Body of pancreas (tissue), 4 donors: Measurements from ENCODE around the gene CAMTA1. TPM values are rescaled to one million over a fixed set of nuclear protein-coding genes. Genes with fewer than 3 reads are reported as not detected.
A peak's percentile ranks its signal among the peaks of the same experiment; 100 is the strongest.

Source experiments
- ATAC-seq: fragments of 150-250 bp; one replicate; pipeline ENCODE4 v1.9.1; 2016
- DNase-seq, 4 donors: peaks; one replicate each; pipeline ENCODE4 v3.0.0-alpha.2; 2019
- H3K27ac ChIP-seq, 4 donors: fragments of 200-600 bp; sonication (generic); 1 replicate in 3 of 4; 2 replicates in 1 of 4; pipeline versions ENCODE4 v1.5.1 to v1.6.1; 2016 to 2019; ENCODE audit warnings: mild to moderate bottlenecking in 1 of 4, mixed read lengths in 1 of 4, moderate library complexity in 1 of 4
- H3K27me3 ChIP-seq, 2 donors: fragments of 200-600 bp; sonication (generic); one replicate each; pipeline ENCODE4 v1.6.0; 2016; ENCODE audit warnings: mild to moderate bottlenecking in 1 of 2
- H3K36me3 ChIP-seq, 2 donors: fragments of 200-600 bp; sonication (generic); replicated peaks in 1 of 2; 2 replicates each; pipeline ENCODE4 v1.5.1; 2016; ENCODE audit warnings: low read depth in 2 of 2; ENCODE audit not compliant: insufficient read depth in 1 of 2
- H3K4me1 ChIP-seq: fragments of 200-600 bp; sonication (generic); one replicate; pipeline ENCODE4 v1.6.0; 2016
- H3K4me3 ChIP-seq, 2 donors: fragments of 200-600 bp; sonication (generic); 1 replicate in 1 of 2; 2 replicates in 1 of 2; pipeline ENCODE4 v1.5.1; 2016 to 2019
- H3K9me3 ChIP-seq, 3 donors: fragments of 200-600 bp; sonication (generic); 1 replicate in 2 of 3; 2 replicates in 1 of 3; pipeline ENCODE4 v1.5.1; 2016
- POLR2A ChIP-seq, 3 donors: fragments of 450-650 bp; IDR thresholded peaks; one replicate each; pipeline ENCODE4 v1.6.1; 2016; ENCODE audit warnings: antibody characterized with exemption in 3 of 3, mild to moderate bottlenecking in 2 of 3
- WGBS, 2 donors: methylation state at CpG; one replicate each; pipeline ENCODE4 v1.1.5; 2017; 5-methylcytosine and 5-hydroxymethylcytosine counted together
- intact Hi-C: fragments of 100-400 bp; cut with DNase I; formaldehyde crosslinking; loops from one replicate; pipeline ENCODE4 v1.15.1; 2023
- total RNA-seq, 2 donors: library from RNA; depleted of rRNA; stranded (reverse); fragments of >200 nt; gene quantifications; one replicate each; pipeline ENCODE4 v1.1.0, GENCODE V29; 2016
- TF ChIP-seq, protein P1 (sequence below), 7 experiments: fragments of 450-650 bp in 4 of 7; fragments of 200-600 bp in 3 of 7; sonication (generic) in 3 of 7; IDR thresholded peaks; one replicate each; pipeline ENCODE4 v1.5.1; 2016 to 2019; ENCODE audit warnings: antibody characterized with exemption in 7 of 7

Gene CAMTA1
- total RNA-seq, 2 donors from 2014 or later, result 36.3 to 59.7 TPM

DNA sequence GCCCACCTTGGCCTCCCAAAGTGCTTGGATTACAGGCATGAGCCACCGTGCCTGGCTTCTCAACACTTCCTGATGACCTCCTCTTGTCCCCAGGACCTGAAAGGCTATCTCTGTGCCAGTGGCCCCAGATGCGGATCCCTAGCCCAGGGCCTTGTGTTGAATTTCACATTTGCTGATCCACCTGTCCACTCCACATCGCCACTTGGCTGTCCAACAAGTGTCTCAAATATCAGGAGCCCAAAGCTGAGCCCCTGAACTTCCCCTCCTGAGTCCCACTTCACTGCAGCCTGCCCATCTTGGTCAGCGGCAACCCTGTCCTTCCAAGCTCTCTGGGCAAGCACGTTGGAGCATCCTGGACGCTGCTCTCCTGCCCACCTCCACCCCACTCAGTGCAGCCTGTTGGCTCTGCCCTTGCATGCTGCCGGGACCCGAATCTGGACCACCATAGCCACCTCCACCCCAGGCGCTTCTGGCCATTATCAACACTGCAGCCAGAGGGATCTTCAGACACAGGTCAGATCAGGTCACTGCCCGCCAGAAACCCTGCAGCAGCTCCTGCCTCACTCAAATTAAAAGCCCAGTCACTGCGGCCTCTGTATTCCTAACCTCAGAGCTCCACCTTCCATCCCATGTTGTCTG is 633.3 kb downstream of the CAMTA1 start:
- 70 to 90% methylated on average over 4 to 11 of the region's 11 CpGs for WGBS, 2 donors
- ATAC-seq, result no peak
- Histone ChIP-seq H3K36me3 (no peaks in the 10 kb centered on the region), H3K9me3 (no peaks in the 10 kb centered on the region), H3K4me1 (no peaks in the 10 kb centered on the region), H3K27me3 (no peaks in the 10 kb centered on the region), H3K27ac (no peak overlapping the region), H3K4me3 (no peak overlapping the region)
- TF ChIP-seq, protein P1, sequence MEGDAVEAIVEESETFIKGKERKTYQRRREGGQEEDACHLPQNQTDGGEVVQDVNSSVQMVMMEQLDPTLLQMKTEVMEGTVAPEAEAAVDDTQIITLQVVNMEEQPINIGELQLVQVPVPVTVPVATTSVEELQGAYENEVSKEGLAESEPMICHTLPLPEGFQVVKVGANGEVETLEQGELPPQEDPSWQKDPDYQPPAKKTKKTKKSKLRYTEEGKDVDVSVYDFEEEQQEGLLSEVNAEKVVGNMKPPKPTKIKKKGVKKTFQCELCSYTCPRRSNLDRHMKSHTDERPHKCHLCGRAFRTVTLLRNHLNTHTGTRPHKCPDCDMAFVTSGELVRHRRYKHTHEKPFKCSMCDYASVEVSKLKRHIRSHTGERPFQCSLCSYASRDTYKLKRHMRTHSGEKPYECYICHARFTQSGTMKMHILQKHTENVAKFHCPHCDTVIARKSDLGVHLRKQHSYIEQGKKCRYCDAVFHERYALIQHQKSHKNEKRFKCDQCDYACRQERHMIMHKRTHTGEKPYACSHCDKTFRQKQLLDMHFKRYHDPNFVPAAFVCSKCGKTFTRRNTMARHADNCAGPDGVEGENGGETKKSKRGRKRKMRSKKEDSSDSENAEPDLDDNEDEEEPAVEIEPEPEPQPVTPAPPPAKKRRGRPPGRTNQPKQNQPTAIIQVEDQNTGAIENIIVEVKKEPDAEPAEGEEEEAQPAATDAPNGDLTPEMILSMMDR (IDR thresholded peaks at IDR 0.05), result no peak
- no peak for TF ChIP-seq POLR2A (IDR thresholded peaks at IDR 0.05)
- no peak for DNase-seq
- intact Hi-C loops, result no loop called here

DNA sequence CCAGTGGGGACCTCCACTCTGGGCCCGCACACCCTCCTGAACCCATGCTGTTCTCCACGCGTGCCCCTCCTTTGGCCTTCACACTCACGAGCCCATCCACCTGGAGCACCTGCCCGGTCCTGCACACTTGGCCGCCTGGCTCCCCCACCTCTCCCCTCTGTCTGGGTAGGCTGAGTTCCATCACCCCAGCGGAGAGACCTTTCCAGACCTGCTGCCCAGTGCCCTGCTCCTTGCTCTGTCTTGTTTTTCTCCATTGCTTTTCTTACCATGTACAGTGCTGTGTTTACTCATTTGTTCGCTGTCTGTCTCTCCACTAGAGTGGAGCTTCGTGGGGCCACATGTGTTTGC is 634.8 kb downstream of the CAMTA1 start:
- H3K27ac ChIP-seq, result no peak overlapping the region
- TF ChIP-seq POLR2A (IDR thresholded peaks at IDR 0.05), result no peak
- TF ChIP-seq, protein P1 (IDR thresholded peaks at IDR 0.05), result no peak
- peaks cover 8% of the 10 kb centered on the region for H3K4me1 ChIP-seq
- H3K27me3 ChIP-seq, result no peaks in the 10 kb centered on the region
- H3K9me3 ChIP-seq, result no peaks in the 10 kb centered on the region
- intact Hi-C loops, result no loop called here
- no peaks in the 10 kb centered on the region for H3K36me3 ChIP-seq
- ATAC-seq, result no peak
- H3K4me3 ChIP-seq, result no peak overlapping the region
- WGBS, 2 donors, result 66 to 75% methylated on average over 9 of the region's 9 CpGs
- peak in 1 of 4 donors; percentile 6 for DNase-seq

DNA sequence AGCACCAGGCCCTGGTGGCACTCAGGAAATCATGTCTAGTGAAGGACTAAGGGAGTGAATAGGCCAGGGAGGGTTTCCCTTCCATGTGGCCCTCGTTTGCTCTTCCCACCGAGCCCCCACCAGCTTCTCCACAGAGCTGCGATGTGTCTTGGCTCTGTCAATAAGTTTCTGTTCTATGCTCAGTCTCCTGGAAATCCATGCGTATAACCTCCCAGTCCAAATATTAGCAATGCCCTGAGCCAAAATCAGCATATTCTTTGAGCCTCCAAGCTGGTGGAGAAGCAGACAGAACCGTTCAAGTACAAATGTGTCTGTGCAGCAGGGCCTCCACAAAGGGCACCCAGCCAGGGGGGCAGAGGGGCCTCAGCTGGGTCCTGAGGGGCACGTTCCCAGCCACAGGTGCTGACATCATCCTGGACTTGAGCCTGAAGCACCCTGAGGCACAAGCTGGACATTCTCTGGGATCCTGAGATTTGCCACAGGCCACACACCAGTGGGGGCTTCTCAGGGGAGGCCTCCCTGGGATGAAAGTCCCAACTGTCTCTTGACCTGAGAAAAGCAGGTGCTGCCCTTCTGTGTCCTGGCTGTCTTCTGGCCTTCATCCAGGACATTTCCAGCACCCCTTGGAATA is 635.3 kb downstream of the CAMTA1 start:
- H3K9me3 ChIP-seq, result no peaks in the 10 kb centered on the region
- intact Hi-C loops, result no loop called here
- H3K27me3 ChIP-seq, result no peaks in the 10 kb centered on the region
- DNase-seq (peak in 1 of 4 donors; percentile 7), ATAC-seq (no peak)
- WGBS, 2 donors, result 67 to 75% methylated on average over 6 of the region's 6 CpGs
- peaks cover 11% of the 10 kb centered on the region for H3K4me1 ChIP-seq
- H3K27ac ChIP-seq, result no peak overlapping the region
- no peaks in the 10 kb centered on the region for H3K36me3 ChIP-seq
- TF ChIP-seq, protein P1 (IDR thresholded peaks at IDR 0.05), result no peak
- TF ChIP-seq POLR2A (IDR thresholded peaks at IDR 0.05), result no peak
- H3K4me3 ChIP-seq, result no peak overlapping the region

GRCh38 chr1:7421471-7422075 is 636.3 kb downstream of the CAMTA1 start:
- Histone ChIP-seq H3K27me3 (no peaks in the 10 kb centered on the region), H3K4me3 (no peak overlapping the region), H3K9me3 (no peaks in the 10 kb centered on the region), H3K36me3 (no peaks in the 10 kb centered on the region), H3K4me1 (peaks cover 16% of the 10 kb centered on the region), H3K27ac (no peak overlapping the region)
- intact Hi-C loops, result no loop called here
- TF ChIP-seq, protein P1 (IDR thresholded peaks at IDR 0.05), result no peak
- no peak for TF ChIP-seq POLR2A (IDR thresholded peaks at IDR 0.05)
- ATAC-seq, result no peak
- 87 to 89% methylated on average over 7 to 12 of the region's 12 CpGs for WGBS, 2 donors
- peak in 1 of 4 donors; percentile 1 for DNase-seq
